GM19467 (cell line): ENCODE measurements around the gene ZNF672.
"Not testable (repeated sequence)": the region's sequence is repeated elsewhere in the genome, so short reads cannot be mapped to it uniquely, and the experiment has no call there.

Experiments
- ATAC-seq: cut with Tn5 transposase; IDR thresholded peaks from one replicate; pipeline ENCODE4 v1.9.1; 2021; ENCODE audit warnings: mild to moderate bottlenecking, moderate library complexity; ENCODE audit not compliant: unreplicated experiment

ZNF672 gene

GRCh38 chr1:248812736-248813425, 25.1 kb upstream of the ZNF672 start:
- ATAC-seq = no peak

GRCh38 chr1:248813546-248813945, 24.5 kb upstream of the ZNF672 start:
- no peak for ATAC-seq

- ATAC-seq = no peak
Measured at GRCh38 chr1:248814351-248814750, 23.7 kb upstream of the ZNF672 start.

- no peak for ATAC-seq
Measured at GRCh38 chr1:248815407-248816034, 22.5 kb upstream of the ZNF672 start.

- no peak for ATAC-seq
Measured at GRCh38 chr1:248816042-248816851, 21.8 kb upstream of the ZNF672 start.

GRCh38 chr1:248817065-248817464, 21.0 kb upstream of the ZNF672 start:
- no peak for ATAC-seq

- no peak for ATAC-seq
Measured at GRCh38 chr1:248818505-248819374, 19.3 kb upstream of the ZNF672 start.

- no peak for ATAC-seq
Measured at GRCh38 chr1:248820041-248820585, 17.9 kb upstream of the ZNF672 start.

GRCh38 chr1:248821101-248821500, 16.9 kb upstream of the ZNF672 start:
- ATAC-seq = no peak

GRCh38 chr1:248821641-248822040, 16.4 kb upstream of the ZNF672 start:
- ATAC-seq = no peak

- no peak for ATAC-seq
Measured at GRCh38 chr1:248822148-248823032, 15.6 kb upstream of the ZNF672 start.

GRCh38 chr1:248823517-248824001, 14.5 kb upstream of the ZNF672 start:
- ATAC-seq = no peak

- ATAC-seq = no peak
Measured at GRCh38 chr1:248824301-248824700, 13.7 kb upstream of the ZNF672 start.

- ATAC-seq = no peak
Measured at GRCh38 chr1:248824701-248825100, 13.3 kb upstream of the ZNF672 start.

- no peak for ATAC-seq
Measured at GRCh38 chr1:248825136-248825535, 12.9 kb upstream of the ZNF672 start.

GRCh38 chr1:248825573-248825908, 12.5 kb upstream of the ZNF672 start:
- no peak for ATAC-seq

GRCh38 chr1:248825909-248826760, 11.9 kb upstream of the ZNF672 start, which contains the start of gene SH3BP5L:
TSS of gene SH3BP5L (minus strand) at chr1:248825915. CDS start at chr1:248824935, 980 bp downstream.
- ATAC-seq = peak; percentile 95

GRCh38 chr1:248828845-248829244, 9.2 kb upstream of the ZNF672 start:
- no peak for ATAC-seq

- not testable (repeated sequence) for ATAC-seq
Measured at GRCh38 chr1:248830718-248831017, 7.4 kb upstream of the ZNF672 start.
